HG03575 (cell line): Measurements from ENCODE around the gene OR1J2.
"Not testable (repeated sequence)": the region's sequence is repeated elsewhere in the genome, so short reads cannot be mapped to it uniquely, and the experiment has no call there.

ENCODE experiments used
- ATAC-seq: cut with Tn5 transposase; IDR thresholded peaks from one replicate; pipeline ENCODE4 v1.9.1; 2021; ENCODE audit not compliant: unreplicated experiment, insufficient number of reproducible peaks, low FRiP score; ENCODE audit errors: extremely low read depth

The OR1J2 gene

DNA sequence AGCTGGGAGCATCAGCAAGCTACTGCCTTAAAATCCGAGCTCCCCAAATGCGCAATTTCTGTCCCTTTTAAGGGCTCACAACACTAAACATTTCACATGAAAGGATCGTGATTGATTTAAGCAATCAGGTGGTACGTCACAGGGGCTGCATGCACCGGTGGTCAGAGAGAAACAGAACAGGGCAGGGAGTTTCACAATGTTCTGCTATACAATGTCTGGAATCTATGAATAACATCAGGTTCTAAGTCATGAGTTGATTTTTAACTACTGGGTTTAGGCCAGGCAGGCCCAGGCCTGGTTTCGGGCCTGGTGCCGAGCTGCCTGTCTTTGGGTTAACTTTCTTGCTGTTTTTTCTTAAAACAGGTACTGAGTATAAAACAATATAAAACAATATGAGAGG lies 26.5 kb downstream of the OR1J2 start:
- not testable (repeated sequence) for ATAC-seq

DNA sequence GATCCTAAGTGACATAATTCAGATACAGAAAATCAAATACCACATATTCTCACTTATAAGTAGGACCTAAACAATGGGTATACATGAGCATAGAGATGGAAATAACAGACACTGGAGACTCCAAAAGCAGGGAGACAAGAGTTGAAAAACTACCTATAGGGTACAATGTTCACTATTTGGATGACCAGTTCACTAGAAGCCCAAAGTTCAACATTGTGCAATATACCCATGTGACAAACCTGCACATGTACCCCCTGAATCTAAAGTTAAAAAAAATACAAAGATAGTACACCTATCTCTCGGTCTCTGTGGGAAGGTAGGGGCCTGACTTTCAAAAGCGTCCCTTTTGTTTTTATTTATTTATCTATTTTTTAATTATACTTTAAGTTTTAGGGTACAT lies 28.2 kb downstream of the OR1J2 start:
- ATAC-seq: no peak

DNA sequence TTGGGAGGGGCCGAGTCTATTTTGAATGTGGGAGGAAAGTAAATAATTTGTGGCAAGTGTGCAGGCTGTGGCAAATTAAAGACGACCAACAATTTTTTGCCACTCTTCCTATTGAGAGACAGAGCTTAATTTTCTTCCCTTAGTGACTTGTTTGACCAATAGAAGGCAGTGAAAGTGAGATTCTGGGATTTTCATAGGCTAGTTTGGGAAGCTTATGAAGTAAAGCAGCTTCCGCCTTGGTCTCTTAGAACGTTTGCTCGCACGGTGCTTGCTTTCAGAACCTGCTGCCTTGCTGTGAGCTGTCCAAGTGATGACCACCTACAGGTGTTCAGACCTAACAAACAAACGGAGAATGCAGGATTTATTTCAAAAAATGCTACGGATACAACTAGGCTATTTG lies 35.6 kb downstream of the OR1J2 start:
- no peak for ATAC-seq

DNA sequence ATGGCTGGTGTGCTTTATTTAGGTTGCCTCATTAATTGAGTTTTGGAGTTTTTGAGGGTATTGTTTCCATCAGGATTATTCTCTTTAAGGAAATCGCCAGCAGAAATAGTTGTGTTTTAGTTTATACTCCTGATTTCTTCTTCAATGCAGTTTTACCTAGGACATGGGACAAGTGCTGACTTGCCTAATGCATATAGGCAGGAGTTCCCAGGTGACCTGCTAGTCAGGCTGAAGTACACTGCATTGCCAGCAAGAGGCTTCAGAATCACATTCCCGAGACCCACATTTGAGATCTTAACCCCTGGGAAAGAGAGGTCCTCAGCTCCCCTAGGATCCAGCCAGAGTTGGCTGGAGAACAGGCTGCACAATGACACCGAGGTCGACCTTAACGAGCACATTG lies 40.8 kb downstream of the OR1J2 start:
- ATAC-seq: no peak

DNA sequence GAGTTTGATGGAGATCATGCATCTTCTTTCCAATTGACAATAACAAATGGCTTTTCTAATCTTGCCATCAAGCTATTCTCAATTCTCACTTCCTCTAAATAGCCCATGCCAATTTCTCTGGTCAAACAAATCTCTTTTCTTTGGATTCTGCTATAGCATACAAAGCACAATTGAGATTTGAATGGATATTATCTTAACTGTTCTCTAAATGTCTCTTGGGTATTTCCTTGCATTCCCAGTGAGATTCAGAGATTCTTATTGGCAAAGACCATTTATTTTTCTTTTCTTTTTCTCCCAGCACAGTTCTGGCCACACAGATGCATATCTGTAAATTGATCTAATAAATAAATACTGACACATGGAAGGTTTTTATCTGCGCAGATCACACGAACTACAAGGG lies 42.2 kb downstream of the OR1J2 start, which contains the start of gene OR1N2:
Gene OR1N2 (plus strand): TSS at position 301 of the 400 bp plus-strand sequence. CDS start 100 bp downstream, outside the sequence.
- no peak for ATAC-seq
